Activated CD4-positive, alpha-beta T cell treated with anti-CD3 and anti-CD28 coated beads for 4 hours (primary cell): ENCODE data around the gene BOK.
"Not testable (repeated sequence)": the region's sequence is repeated elsewhere in the genome, so short reads cannot be mapped to it uniquely, and the experiment has no call there.

Source experiments
- DNase-seq, 2 donors: peaks; one replicate each; pipeline ENCODE4 v3.0.0-alpha.2; 2020

BOK gene

GRCh38 chr2:241559323-241560161 is 997 bp downstream of the BOK start:
- DNase-seq, result no peak

GRCh38 chr2:241560162-241560882 is 1.8 kb downstream of the BOK start:
- no peak for DNase-seq

- no peak for DNase-seq
Measured at GRCh38 chr2:241560883-241561474, 2.4 kb downstream of the BOK start.

GRCh38 chr2:241561832-241562231 is 3.3 kb downstream of the BOK start:
- DNase-seq, result no peak

GRCh38 chr2:241562269-241562891 is 3.8 kb downstream of the BOK start:
- DNase-seq, result no peak

GRCh38 chr2:241563031-241563507 is 4.5 kb downstream of the BOK start:
- no peak for DNase-seq

- no peak for DNase-seq
Measured at GRCh38 chr2:241563571-241563980, 5.0 kb downstream of the BOK start.

- DNase-seq, result no peak
Measured at GRCh38 chr2:241563981-241564595, 5.5 kb downstream of the BOK start.

- DNase-seq, result no peak
Measured at GRCh38 chr2:241564596-241565410, 6.3 kb downstream of the BOK start.

- DNase-seq, result no peak
Measured at GRCh38 chr2:241565411-241565810, 6.9 kb downstream of the BOK start.

- DNase-seq, result not testable (repeated sequence)
Measured at GRCh38 chr2:241566021-241566420, 7.5 kb downstream of the BOK start.

- DNase-seq, result no peak
Measured at GRCh38 chr2:241566468-241566867, 7.9 kb downstream of the BOK start.

GRCh38 chr2:241567266-241567665 is 8.7 kb downstream of the BOK start:
- not testable (repeated sequence) for DNase-seq

GRCh38 chr2:241567776-241568175 is 9.2 kb downstream of the BOK start:
- no peak for DNase-seq

- DNase-seq, result no peak
Measured at GRCh38 chr2:241568726-241569125, 10.2 kb downstream of the BOK start.

- no peak for DNase-seq
Measured at GRCh38 chr2:241569831-241570281, 11.3 kb downstream of the BOK start.

- DNase-seq, result no peak
Measured at GRCh38 chr2:241570961-241571581, 12.5 kb downstream of the BOK start.

- no peak for DNase-seq
Measured at GRCh38 chr2:241571821-241572620, 13.5 kb downstream of the BOK start.

GRCh38 chr2:241572915-241573651 is 14.5 kb downstream of the BOK start:
- DNase-seq, result not testable (repeated sequence)

GRCh38 chr2:241573741-241574140 is 15.2 kb downstream of the BOK start:
- DNase-seq, result no peak
